Panc1 (cell line): Measurements from ENCODE around the gene PRKAR2B. TPM values are rescaled to one million over a fixed set of nuclear protein-coding genes. Genes with fewer than 3 reads are reported as not detected.

Experiments used
- ATAC-seq: fragments of 200-7000 bp; cut with Tn5 transposase; 2 replicates; pipeline ENCODE4 v1.9.1; 2020; ENCODE audit warnings: mild to moderate bottlenecking, moderate library complexity
- BruUV-seq: library from RNA; stranded (reverse); fragments of 400-500 nt; replicated peaks from 2 replicates; lab custom pipeline; 2021; lab: Mats Ljungman, UMichigan
- CTCF ChIA-PET: fragments of 300-600 bp; sonication (Branson Sonifier 250); formaldehyde crosslinking; loops from one replicate; lab custom pipeline; 2022; ENCODE audit warnings: antibody characterized with exemption; lab: Charles Lee
- POLR2A ChIA-PET: fragments of 300-600 bp; sonication (Branson Sonifier 250); formaldehyde crosslinking; loops from one replicate; lab custom pipeline; 2022; ENCODE audit warnings: antibody characterized with exemption; lab: Charles Lee
- DNase-seq: peaks from one replicate; pipeline ENCODE4 v3.0.0-alpha.2; 2010; ENCODE audit warnings: low read depth, low spot score
- H3K27ac ChIP-seq: 2 replicates; pipeline ENCODE4 v1.5.1; 2011; ENCODE audit warnings: mild to moderate bottlenecking, low read length, inconsistent platforms
- H3K27me3 ChIP-seq: fragments of 200-500 bp; sonication (Bioruptor generic); 2 replicates; pipeline ENCODE4 v1.6.0; 2014; ENCODE audit warnings: low read length, inconsistent platforms; ENCODE audit not compliant: control insufficient read depth, insufficient read depth
- H3K36me3 ChIP-seq: fragments of 200-500 bp; sonication (Bioruptor generic); 2 replicates; pipeline ENCODE4 v1.5.1; 2014; ENCODE audit warnings: inconsistent platforms, mild to moderate bottlenecking, low read length, moderate library complexity; ENCODE audit not compliant: control insufficient read depth, insufficient read depth
- H3K4me1 ChIP-seq: 2 replicates; pipeline ENCODE4 v1.5.1; 2011; ENCODE audit warnings: inconsistent platforms, mild to moderate bottlenecking, low read length, moderate library complexity; ENCODE audit not compliant: control insufficient read depth, insufficient read depth
- H3K4me3 ChIP-seq, 2 experiments: 2 replicates each; pipeline ENCODE4 v1.5.1; 2011 to 2012; ENCODE audit warnings: low read depth in 2 of 2, low read length in 2 of 2, mild to moderate bottlenecking in 2 of 2, inconsistent platforms in 1 of 2, moderate library complexity in 1 of 2
- H3K9me3 ChIP-seq: fragments of 200-500 bp; sonication (Bioruptor generic); 2 replicates; pipeline ENCODE4 v1.5.1; 2014; ENCODE audit warnings: low read depth, mild to moderate bottlenecking, inconsistent platforms, low read length, moderate library complexity; ENCODE audit not compliant: control insufficient read depth, insufficient read depth
- POLR2AphosphoS5 ChIP-seq: IDR thresholded peaks from 2 replicates; pipeline ENCODE4 v1.6.1; 2012; ENCODE audit warnings: mild to moderate bottlenecking, low read depth, low read length, moderate library complexity
- SIN3A ChIP-seq: IDR thresholded peaks from 2 replicates; pipeline ENCODE4 v1.6.1; 2012; ENCODE audit warnings: low read depth, mild to moderate bottlenecking, low read length, moderate library complexity, borderline replicate concordance; ENCODE audit not compliant: insufficient read depth
- TCF7L2 ChIP-seq: IDR thresholded peaks from 2 replicates; pipeline ENCODE4 v1.6.1; 2011; ENCODE audit warnings: mild to moderate bottlenecking, low read depth, low read length, inconsistent platforms
- in situ Hi-C: cut with HindIII; loops from 2 replicates; pipeline ENCODE4 v1.10.0; 2016; ENCODE audit warnings: low sequenced_read_pairs, low pct_unique_long_range_greater_than_20kb
- intact Hi-C: fragments of 100-400 bp; cut with micrococcal nuclease; formaldehyde crosslinking; loops from one replicate; pipeline ENCODE4 v1.10.0; 2022; ENCODE audit not compliant: unreplicated experiment
- total RNA-seq: library from RNA; stranded (reverse); gene quantifications from one replicate; pipeline ENCODE4 v1.2.1, GENCODE V29; 2021; ENCODE audit not compliant: unreplicated experiment
- TF ChIP-seq, protein P1 (sequence below), 2 experiments: IDR thresholded peaks; 2 replicates each; pipeline ENCODE4 v1.6.1; 2011 to 2012; ENCODE audit warnings: low read depth in 2 of 2, control low read depth in 1 of 2, low read length in 1 of 2, mild to moderate bottlenecking in 1 of 2, moderate library complexity in 1 of 2; ENCODE audit not compliant: insufficient read depth in 1 of 2
- TF ChIP-seq, protein P2 (sequence below): fragments of 450-650 bp; IDR thresholded peaks from 2 replicates; pipeline ENCODE4 v1.5.1; 2017; ENCODE audit warnings: mild to moderate bottlenecking

PRKAR2B gene
- total RNA-seq, 1 experiment from 2014 or later, result 0.51 TPM

DNA sequence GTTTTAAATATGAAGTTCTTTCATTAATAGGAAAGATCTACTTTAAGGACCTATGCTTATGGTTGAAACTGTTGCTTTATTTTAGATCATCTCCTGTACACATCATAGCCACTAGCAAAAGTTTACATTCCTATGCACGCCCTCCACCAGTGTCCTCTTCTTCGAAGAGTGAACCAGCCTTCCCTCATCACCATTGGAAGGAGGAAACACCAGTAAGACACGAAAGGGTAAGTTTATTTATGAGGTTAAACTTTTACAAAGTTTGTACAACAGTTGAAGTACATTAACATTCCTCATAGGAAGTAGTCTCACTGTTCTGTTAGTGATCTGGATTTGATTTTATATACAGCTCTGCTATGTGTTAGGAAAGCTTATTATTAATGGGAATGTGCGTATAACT, 141.2 kb downstream of the PRKAR2B start:
- no peak overlapping the region for H3K27ac ChIP-seq
- no peak for TF ChIP-seq POLR2AphosphoS5
- TF ChIP-seq, protein P1, sequence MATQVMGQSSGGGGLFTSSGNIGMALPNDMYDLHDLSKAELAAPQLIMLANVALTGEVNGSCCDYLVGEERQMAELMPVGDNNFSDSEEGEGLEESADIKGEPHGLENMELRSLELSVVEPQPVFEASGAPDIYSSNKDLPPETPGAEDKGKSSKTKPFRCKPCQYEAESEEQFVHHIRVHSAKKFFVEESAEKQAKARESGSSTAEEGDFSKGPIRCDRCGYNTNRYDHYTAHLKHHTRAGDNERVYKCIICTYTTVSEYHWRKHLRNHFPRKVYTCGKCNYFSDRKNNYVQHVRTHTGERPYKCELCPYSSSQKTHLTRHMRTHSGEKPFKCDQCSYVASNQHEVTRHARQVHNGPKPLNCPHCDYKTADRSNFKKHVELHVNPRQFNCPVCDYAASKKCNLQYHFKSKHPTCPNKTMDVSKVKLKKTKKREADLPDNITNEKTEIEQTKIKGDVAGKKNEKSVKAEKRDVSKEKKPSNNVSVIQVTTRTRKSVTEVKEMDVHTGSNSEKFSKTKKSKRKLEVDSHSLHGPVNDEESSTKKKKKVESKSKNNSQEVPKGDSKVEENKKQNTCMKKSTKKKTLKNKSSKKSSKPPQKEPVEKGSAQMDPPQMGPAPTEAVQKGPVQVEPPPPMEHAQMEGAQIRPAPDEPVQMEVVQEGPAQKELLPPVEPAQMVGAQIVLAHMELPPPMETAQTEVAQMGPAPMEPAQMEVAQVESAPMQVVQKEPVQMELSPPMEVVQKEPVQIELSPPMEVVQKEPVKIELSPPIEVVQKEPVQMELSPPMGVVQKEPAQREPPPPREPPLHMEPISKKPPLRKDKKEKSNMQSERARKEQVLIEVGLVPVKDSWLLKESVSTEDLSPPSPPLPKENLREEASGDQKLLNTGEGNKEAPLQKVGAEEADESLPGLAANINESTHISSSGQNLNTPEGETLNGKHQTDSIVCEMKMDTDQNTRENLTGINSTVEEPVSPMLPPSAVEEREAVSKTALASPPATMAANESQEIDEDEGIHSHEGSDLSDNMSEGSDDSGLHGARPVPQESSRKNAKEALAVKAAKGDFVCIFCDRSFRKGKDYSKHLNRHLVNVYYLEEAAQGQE (IDR thresholded peaks at IDR 0.05; ENCODE audit: insufficient read depth in 1 of 2, low read depth in 2 of 2, low read length in 1 of 2), result no peak
- in situ Hi-C loops (no loop called here), intact Hi-C loops (no loop called here)
- ChIA-PET POLR2A (no interaction called here), CTCF (no interaction called here)
- H3K4me3 ChIP-seq, result no peak overlapping the region
- no peak for DNase-seq
- BruUV-seq, result no TSS peak
- H3K27me3 ChIP-seq, result no peaks in the 10 kb centered on the region
- H3K4me1 ChIP-seq, result no peaks in the 10 kb centered on the region
- H3K36me3 ChIP-seq, result peaks cover 16% of the 10 kb centered on the region; the same call in 1 of the 2 replicates
- H3K9me3 ChIP-seq, result no peaks in the 10 kb centered on the region
- no peak for ATAC-seq

DNA sequence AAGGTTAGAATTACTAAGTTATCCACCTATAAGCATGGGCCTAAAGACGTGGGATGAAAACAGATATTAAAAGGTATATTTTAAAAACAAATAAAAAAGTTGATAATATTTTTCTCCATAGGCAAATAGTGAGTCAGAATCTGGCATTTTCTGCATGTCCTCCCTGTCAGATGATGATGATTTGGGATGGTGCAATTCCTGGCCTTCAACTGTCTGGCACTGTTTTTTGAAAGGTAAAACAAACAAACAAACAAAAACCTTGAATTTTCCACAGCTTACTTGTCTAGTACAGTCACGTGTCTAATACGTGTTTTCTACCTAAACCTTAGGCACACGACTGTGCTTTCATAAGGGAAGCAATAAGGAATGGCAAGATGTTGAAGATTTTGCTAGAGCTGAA, 141.7 kb downstream of the PRKAR2B start:
- Histone ChIP-seq H3K4me3 (no peak overlapping the region), H3K27ac (no peak overlapping the region), H3K9me3 (no peaks in the 10 kb centered on the region), H3K4me1 (no peaks in the 10 kb centered on the region), H3K36me3 (peaks cover 18% of the 10 kb centered on the region), H3K27me3 (no peaks in the 10 kb centered on the region)
- TF ChIP-seq TCF7L2, result no peak
- TF ChIP-seq, protein P1 (IDR thresholded peaks at IDR 0.05; ENCODE audit: insufficient read depth in 1 of 2, low read depth in 2 of 2, low read length in 1 of 2), result no peak
- ATAC-seq, result no peak
- in situ Hi-C loops (no loop called here), intact Hi-C loops (no loop called here)
- BruUV-seq, result no TSS peak
- DNase-seq, result no peak
- ChIA-PET POLR2A (no interaction called here), CTCF (no interaction called here)

DNA sequence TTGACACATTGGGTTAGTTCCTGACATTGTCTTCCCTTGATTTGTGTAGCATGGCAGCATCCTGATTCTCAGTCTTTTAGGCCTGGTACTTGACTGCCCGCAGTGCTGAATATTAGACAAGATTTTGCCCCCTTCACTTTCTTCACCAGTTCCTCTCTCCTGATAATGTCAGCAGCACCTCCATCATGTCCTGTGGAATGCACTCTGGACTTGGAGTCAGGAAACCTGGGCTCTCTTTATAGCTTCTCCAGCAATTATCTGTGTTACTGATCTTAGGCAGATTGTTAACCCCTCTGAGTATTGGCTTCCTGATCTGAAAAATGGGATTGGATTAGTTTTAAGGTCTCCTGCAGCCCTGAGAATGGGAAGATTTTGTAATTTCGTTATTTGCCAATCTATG, 143.3 kb downstream of the PRKAR2B start:
- POLR2A ChIA-PET, result no interaction called here
- in situ Hi-C loops, result no loop called here
- Histone ChIP-seq H3K4me3 (no peak overlapping the region), H3K27me3 (no peaks in the 10 kb centered on the region), H3K4me1 (no peaks in the 10 kb centered on the region), H3K36me3 (peaks cover 16% of the 10 kb centered on the region), H3K9me3 (no peaks in the 10 kb centered on the region), H3K27ac (no peak overlapping the region)
- no peak for TF ChIP-seq POLR2AphosphoS5
- TF ChIP-seq, protein P1 (IDR thresholded peaks at IDR 0.05; ENCODE audit: insufficient read depth in 1 of 2, low read depth in 2 of 2, low read length in 1 of 2), result no peak
- TF ChIP-seq, protein P2, sequence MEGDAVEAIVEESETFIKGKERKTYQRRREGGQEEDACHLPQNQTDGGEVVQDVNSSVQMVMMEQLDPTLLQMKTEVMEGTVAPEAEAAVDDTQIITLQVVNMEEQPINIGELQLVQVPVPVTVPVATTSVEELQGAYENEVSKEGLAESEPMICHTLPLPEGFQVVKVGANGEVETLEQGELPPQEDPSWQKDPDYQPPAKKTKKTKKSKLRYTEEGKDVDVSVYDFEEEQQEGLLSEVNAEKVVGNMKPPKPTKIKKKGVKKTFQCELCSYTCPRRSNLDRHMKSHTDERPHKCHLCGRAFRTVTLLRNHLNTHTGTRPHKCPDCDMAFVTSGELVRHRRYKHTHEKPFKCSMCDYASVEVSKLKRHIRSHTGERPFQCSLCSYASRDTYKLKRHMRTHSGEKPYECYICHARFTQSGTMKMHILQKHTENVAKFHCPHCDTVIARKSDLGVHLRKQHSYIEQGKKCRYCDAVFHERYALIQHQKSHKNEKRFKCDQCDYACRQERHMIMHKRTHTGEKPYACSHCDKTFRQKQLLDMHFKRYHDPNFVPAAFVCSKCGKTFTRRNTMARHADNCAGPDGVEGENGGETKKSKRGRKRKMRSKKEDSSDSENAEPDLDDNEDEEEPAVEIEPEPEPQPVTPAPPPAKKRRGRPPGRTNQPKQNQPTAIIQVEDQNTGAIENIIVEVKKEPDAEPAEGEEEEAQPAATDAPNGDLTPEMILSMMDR, result no peak
- no peak for TF ChIP-seq SIN3A
- no peak for TF ChIP-seq TCF7L2
- ATAC-seq (no peak), DNase-seq (no peak)
- CTCF ChIA-PET, result no interaction called here
- no TSS peak for BruUV-seq
- intact Hi-C loops, result no loop called here
